GM19452 (cell line): Measurements from ENCODE around the gene MCL1.

Experiments used
- ATAC-seq: cut with Tn5 transposase; IDR thresholded peaks from one replicate; pipeline ENCODE4 v1.9.1; 2021; ENCODE audit not compliant: unreplicated experiment

The MCL1 gene

DNA sequence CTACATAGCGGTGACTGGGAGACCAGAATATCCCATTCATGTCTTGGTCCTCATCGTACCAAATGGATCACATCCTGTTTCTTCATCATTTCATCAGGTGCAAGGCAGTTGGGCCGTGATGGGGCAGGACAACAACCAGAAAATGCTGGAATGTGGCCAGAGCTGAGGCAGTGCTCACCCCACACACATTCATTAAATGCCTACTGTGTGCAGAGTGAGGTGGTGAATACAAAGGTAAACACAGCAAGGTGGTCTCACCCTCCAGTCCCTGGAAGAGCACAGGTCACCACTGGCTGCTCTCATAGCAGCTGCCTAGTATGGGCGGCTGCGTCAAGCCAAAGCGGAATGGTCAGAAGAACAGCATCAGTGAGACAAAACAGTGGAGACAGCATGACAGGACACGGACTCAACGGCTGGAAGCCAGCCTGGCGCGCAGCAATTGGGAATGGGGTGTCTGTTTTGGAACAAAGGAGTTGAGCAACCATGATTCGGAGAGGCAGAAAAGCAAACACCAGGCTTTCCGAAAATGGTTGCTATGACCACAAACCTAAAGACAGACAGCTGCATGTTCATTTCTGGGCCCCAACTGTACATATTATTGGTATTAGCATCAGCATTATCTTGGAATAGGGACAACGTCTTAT is 35.8 kb downstream of the MCL1 start:
- ATAC-seq: no peak

DNA sequence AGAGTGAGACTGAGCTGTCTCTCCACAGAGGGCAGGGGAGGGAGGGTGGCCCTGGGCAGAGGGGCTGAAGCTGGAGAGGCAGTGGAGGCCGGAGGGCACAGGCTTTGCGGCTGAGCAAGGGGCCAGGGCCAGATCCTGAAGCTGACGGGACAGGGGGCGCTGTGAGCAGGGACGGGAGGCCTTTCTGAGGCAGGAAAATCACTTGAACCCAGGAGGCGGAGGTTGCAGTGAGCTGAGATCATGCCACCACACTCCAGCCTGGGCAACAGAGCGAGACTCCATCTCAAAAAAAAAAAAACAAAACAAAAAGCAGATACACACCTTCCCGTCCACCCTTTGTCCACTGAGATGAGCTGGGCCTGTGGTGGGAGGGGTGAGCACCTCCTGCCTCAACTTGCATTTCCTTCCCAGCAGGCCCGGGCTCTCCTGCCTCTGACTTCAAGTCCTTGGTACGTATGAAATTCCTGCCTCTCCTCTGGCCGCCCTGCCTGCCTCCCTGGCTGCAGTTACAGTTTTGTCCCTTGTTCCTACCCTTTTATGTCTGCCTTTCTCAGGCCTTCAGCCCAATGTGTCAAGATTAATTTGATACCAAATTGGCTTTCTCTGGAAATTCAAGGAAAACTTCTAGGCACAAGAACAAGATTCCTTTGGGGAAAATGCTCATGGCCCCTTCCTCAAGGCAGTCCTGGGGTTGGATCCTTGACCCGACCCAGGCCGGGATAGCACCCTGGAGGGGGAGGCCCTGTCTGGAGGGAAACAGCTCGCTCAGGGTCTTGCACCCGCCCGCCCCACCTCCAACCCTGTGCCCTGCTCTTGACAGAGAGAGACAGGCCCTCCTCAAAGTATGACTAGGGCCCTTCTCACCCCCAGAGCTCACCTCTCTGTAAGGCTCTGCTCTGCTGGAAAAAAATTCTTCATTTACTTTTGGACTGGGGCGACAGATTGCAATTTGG is 41.4 kb downstream of the MCL1 start:
- ATAC-seq: no peak

DNA sequence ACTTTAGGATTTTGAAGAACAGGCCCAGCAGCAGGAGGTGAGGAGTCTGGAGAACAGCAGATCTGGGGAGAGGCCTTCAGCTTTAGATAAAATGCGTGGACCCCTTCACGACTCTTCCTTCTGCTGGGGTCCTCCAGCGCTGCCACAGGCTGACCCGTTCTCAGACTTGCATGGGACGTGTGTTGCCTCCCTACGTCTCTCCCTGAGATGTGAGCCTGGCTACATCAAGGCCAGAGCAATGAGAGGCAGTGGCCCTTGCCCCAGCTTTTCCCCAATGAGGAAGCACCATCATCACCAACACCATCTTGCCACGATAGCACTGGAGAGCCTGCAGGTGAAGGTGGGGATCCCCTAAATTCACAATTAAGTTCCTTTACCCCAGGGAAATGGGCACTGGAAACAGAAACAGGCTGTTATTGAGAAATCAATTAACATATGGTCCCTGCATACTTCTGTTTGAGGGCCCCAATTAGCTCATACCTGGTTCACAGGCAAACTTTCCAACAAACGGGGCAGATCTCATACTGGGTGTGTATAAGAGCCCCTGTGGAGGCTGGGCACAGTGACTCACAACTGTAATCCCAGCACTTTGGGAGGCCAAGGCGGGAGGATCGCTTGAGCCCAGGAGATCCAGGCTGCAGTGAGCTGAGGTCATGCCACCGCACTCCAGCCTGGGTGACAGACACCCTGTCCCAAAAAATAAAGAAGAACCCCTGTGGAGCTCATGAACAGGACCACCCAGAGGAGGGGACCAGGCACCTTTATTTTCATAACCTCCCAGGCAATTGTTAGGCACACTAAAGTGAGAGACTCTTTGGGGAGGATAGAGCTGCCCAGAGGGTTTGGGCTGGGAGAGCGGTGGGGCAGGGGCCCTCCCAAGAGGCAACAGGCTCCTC is 42.3 kb downstream of the MCL1 start:
- no peak for ATAC-seq

DNA sequence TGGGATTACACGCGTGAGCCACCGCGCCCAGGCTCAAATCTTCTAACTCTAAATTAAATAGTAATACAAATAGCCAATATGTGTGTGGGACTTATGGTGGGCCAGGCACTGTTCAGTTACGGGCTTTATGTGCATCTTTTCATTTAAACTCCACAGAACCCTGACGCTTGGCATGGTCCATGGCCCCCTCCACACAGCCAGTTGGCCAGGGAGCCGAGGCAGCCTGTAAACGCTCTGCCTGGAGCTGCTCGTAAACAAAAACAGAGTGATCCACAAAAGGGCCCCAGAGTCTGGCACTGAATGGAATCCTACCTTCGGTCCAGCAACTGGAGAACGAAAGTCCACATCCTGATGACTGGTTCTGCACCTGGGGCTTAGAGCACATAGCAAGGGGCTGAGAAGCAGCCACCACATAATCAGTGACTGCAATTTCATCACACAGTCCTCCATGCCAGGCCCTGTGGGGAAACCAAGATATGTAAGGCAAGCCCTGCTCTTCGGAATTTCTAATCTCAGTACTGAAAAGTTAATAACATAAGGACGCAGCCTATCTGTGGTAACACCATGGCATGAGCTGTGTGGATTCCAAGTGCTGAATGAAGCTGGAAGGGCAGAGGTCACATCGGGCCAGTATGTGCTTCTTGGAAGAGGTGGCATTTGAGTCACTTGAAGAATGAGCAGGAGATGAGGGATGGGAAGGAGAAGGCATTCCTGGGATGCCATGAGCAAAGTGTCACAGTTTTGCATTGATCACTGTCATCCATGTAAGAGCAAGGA is 43.7 kb downstream of the MCL1 start:
- ATAC-seq: no peak

DNA sequence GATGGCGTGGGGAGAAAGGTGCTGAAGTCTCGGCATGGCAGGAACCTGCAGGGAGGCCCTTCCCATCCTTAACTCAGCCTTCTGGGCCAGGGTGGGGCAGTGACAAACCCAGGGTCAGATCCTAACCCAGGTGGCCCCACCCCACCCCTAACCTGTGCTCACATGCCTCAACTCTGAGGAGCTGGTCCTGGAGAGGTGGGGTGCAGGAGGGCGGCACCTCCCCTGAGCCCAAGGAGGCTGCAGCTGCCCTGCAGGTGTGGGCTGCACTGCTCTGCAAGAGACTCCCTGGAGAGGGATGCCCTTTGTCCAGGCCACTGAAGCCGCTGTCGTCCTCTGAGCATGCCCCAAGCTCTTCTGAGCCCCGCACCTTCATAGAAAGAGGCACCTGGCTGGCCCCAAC is 45.4 kb downstream of the MCL1 start:
- no peak for ATAC-seq

DNA sequence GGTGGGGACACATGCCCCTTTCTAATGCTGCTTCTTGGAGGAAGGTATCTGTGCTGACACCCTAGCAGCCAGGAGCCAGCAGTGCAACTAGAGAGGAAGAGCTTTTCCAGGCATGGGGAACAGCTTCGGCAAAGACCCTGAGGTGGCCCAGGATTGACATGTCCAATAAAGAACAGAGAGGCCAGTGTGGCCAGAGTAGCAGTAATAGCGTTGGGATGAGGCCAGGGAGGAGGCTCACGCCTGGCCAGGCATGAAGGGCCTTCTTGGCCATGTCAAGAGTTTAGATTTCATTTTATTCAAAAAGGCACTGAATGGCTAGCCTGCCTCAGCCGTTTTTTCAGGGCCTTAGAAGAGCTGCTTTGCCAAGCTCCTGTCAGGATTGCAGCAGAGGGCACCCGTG is 46.5 kb downstream of the MCL1 start:
- ATAC-seq: no peak

DNA sequence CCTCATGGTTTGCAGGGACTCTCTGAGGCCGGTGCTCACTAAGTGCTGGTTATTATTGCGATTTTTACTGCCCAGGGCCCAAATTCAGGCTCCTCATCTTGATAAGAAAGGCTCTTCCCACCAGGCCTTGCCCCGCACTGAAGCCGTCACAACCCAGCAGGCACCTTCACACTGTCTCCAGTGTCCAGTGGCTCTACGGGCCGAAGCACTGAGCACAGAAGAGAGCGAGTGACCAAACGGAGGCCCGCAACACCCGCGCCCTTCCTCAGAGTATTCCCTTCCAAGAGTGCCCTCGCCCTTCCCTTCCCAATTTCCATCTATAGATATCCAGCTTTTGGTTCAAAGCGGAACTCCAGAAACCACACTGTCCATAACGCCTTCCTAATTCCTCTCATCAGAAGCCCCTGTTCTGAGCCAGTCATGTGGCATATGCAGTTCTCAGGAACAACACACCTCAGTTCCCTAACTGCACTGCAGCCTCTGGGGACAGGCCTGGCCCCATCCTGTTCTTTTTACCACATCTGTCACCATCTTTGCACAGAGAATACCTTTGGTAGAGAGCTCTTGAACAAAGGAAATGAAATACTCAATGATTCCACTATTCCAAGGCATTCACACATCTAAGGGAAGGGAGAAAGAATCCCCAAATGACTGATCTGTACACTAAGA is 48.8 kb downstream of the MCL1 start:
- ATAC-seq: no peak

DNA sequence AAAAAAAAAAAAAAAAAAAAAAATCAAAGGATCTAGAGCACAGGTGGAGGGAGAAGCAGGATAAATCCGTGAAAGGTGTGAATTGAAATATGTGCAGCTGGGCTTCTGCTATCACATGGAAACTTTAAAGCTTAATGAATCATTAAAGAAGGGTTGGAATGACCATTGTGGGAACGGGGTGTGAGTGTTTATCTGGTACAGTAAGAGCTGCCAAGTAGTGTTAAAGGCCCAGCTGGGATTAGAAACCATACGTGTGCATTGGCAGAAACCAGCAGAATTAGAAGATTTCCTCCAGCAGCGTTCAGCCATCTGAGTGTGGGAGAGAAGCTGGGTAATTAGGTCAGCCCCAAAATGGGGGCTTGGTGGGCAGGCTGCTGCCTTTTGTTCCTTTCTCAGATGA is 50.4 kb downstream of the MCL1 start:
- no peak for ATAC-seq

DNA sequence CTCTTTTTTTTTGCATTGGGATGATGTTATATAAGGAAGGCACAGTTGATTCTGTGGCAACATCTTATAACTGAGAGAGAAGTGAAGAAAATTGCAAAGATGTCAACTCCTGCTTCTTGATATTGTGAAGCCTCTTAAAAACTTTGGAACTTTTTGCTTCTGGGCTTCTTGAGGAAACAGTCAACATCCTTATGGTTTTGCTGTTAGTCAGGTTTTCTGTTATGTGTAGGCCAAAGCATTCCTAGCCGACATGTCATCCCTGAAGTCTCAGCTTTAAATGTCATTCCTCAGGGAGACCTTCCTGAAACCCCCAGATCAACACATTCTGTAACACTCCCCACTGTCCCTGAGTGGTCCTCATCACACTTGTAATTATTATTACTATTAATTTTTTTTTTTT is 51.2 kb downstream of the MCL1 start:
- ATAC-seq: no peak

DNA sequence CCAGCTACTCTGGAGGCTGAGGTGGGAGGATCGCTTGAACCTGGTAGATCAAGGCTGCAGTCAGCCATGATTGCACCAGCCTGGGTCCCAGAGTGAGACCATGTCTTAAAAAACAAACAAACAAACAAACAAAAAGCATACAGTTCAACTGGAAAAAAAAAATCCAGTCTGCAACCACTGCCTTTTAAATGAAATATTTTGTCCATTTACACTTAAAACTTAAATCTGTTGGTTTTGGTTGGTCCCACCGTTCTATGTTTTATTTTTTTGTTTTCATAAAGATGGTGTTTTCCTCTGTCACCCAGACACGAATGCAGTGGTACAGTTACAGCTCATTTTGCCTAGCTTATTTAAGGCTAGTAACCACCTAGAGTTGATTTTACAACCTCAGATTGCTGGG is 54.1 kb downstream of the MCL1 start:
- no peak for ATAC-seq
